ENCODE measurements around the gene CX3CR1. TPM values are rescaled to one million over a fixed set of nuclear protein-coding genes. Genes with fewer than 3 reads are reported as not detected.

The CX3CR1 gene
- total and polyA plus RNA-seq, 9 of the 15 experiments (the other 6 are each of a cell fraction or from before 2014, with no cell fraction given) = 0.03 to 0.21 TPM; not detected in 7

DNA sequence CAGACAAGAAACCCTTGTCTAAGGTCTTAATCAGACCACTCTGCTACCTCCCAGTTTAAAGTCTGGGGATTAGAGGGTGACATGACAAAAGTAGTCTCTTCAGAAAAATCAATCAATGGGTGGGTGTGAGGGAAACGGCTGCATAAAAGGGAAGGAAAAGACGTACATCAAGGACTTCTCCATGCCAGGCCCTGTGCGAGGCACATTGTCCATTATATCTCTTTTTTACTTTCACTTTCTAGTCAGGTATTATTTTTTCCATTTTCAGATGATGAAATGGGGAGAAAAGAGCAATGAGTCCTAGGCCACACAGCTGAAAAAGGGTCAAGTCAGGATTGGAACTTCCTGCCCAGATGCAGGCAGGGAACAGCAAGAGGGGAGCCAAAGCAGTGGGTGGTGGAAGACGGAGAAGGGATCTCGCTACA lies 4.6 kb upstream of the CX3CR1 start (continued):
- TF ChIP-seq, protein P1, sequence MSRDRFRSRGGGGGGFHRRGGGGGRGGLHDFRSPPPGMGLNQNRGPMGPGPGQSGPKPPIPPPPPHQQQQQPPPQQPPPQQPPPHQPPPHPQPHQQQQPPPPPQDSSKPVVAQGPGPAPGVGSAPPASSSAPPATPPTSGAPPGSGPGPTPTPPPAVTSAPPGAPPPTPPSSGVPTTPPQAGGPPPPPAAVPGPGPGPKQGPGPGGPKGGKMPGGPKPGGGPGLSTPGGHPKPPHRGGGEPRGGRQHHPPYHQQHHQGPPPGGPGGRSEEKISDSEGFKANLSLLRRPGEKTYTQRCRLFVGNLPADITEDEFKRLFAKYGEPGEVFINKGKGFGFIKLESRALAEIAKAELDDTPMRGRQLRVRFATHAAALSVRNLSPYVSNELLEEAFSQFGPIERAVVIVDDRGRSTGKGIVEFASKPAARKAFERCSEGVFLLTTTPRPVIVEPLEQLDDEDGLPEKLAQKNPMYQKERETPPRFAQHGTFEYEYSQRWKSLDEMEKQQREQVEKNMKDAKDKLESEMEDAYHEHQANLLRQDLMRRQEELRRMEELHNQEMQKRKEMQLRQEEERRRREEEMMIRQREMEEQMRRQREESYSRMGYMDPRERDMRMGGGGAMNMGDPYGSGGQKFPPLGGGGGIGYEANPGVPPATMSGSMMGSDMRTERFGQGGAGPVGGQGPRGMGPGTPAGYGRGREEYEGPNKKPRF (IDR thresholded peaks at IDR 0.05; ENCODE audit: low read depth, low read length) = no peak
- TF ChIP-seq MXI1 (IDR thresholded peaks at IDR 0.05; ENCODE audit: low read depth, low read length) (no peak), ZNF253 (CRISPR knock-in tag; conservative IDR thresholded peaks at IDR 0.05) (no peak), ZNF217 (CRISPR knock-in tag; IDR thresholded peaks at IDR 0.05) (no peak)
- TF ChIP-seq, protein P2, sequence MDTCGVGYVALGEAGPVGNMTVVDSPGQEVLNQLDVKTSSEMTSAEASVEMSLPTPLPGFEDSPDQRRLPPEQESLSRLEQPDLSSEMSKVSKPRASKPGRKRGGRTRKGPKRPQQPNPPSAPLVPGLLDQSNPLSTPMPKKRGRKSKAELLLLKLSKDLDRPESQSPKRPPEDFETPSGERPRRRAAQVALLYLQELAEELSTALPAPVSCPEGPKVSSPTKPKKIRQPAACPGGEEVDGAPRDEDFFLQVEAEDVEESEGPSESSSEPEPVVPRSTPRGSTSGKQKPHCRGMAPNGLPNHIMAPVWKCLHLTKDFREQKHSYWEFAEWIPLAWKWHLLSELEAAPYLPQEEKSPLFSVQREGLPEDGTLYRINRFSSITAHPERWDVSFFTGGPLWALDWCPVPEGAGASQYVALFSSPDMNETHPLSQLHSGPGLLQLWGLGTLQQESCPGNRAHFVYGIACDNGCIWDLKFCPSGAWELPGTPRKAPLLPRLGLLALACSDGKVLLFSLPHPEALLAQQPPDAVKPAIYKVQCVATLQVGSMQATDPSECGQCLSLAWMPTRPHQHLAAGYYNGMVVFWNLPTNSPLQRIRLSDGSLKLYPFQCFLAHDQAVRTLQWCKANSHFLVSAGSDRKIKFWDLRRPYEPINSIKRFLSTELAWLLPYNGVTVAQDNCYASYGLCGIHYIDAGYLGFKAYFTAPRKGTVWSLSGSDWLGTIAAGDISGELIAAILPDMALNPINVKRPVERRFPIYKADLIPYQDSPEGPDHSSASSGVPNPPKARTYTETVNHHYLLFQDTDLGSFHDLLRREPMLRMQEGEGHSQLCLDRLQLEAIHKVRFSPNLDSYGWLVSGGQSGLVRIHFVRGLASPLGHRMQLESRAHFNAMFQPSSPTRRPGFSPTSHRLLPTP (IDR thresholded peaks at IDR 0.05; ENCODE audit: borderline replicate concordance, extremely low read depth, insufficient read length) = no peak
- TF ChIP-seq, protein P3, sequence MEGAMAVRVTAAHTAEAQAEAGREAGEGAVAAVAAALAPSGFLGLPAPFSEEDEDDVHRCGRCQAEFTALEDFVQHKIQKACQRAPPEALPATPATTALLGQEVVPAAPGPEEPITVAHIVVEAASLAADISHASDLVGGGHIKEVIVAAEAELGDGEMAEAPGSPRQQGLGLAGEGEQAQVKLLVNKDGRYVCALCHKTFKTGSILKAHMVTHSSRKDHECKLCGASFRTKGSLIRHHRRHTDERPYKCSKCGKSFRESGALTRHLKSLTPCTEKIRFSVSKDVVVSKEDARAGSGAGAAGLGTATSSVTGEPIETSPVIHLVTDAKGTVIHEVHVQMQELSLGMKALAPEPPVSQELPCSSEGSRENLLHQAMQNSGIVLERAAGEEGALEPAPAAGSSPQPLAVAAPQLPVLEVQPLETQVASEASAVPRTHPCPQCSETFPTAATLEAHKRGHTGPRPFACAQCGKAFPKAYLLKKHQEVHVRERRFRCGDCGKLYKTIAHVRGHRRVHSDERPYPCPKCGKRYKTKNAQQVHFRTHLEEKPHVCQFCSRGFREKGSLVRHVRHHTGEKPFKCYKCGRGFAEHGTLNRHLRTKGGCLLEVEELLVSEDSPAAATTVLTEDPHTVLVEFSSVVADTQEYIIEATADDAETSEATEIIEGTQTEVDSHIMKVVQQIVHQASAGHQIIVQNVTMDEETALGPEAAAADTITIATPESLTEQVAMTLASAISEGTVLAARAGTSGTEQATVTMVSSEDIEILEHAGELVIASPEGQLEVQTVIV (CRISPR knock-in tag; IDR thresholded peaks at IDR 0.05; ENCODE audit: borderline replicate concordance) = no peak
- TF ChIP-seq, protein P4, sequence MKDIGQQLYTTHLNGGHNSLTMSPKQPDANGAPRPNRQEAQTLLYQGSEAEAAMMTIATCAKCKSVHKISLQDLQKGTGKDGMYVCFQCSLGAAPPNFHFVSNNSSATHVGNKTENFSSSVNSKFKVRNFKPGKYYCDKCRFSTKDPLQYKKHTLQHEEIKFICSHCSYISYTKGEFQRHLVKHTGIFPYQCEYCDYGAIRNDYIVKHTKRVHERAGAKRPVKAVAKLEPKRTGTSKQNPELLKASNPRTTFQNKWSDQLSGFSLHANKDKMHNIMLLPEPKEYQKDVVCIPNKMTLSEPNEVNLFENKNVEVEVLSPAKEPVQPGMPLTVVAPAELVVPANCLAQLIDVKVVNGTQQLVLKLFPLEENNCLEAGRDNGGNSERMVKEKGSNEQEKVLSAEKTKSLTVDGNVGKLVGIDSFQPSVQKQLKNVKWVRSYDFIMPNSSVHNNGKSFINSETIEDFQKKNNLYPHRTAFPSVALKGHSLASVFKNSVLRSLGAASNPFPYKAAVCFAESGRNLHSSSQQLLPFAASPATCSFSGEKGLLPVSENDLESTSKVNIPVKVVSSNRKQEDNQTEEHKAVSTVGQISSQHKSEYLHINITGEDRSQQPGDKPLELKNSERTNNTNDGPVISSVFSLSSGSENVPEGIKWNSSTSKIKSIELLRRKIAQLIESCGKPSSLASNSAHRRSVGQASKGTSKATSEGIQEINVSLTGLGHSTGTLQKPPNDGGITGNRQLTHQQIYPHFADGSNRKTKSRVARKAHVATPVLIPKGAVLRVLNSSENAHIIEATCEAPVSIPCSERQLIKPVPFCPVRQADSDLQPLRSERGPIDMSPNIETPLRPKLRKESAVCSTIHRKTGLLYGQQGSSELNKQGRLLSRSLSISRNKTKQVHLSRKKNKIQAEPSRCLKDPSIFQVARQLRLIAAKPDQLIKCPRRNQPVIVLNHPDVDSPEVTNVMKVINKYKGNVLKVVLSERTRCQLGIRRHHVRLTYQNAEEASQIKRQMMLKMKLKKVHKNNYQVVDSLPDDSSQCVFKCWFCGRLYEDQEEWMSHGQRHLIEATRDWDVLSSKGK (CRISPR knock-in tag; IDR thresholded peaks at IDR 0.05) = no peak
- TF ChIP-seq, protein P5, sequence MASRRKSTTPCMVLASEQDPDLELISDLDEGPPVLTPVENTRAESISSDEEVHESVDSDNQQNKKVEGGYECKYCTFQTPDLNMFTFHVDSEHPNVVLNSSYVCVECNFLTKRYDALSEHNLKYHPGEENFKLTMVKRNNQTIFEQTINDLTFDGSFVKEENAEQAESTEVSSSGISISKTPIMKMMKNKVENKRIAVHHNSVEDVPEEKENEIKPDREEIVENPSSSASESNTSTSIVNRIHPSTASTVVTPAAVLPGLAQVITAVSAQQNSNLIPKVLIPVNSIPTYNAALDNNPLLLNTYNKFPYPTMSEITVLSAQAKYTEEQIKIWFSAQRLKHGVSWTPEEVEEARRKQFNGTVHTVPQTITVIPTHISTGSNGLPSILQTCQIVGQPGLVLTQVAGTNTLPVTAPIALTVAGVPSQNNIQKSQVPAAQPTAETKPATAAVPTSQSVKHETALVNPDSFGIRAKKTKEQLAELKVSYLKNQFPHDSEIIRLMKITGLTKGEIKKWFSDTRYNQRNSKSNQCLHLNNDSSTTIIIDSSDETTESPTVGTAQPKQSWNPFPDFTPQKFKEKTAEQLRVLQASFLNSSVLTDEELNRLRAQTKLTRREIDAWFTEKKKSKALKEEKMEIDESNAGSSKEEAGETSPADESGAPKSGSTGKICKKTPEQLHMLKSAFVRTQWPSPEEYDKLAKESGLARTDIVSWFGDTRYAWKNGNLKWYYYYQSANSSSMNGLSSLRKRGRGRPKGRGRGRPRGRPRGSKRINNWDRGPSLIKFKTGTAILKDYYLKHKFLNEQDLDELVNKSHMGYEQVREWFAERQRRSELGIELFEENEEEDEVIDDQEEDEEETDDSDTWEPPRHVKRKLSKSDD (conservative IDR thresholded peaks at IDR 0.05; ENCODE audit: low read length) = no peak
- TF ChIP-seq, protein P6, sequence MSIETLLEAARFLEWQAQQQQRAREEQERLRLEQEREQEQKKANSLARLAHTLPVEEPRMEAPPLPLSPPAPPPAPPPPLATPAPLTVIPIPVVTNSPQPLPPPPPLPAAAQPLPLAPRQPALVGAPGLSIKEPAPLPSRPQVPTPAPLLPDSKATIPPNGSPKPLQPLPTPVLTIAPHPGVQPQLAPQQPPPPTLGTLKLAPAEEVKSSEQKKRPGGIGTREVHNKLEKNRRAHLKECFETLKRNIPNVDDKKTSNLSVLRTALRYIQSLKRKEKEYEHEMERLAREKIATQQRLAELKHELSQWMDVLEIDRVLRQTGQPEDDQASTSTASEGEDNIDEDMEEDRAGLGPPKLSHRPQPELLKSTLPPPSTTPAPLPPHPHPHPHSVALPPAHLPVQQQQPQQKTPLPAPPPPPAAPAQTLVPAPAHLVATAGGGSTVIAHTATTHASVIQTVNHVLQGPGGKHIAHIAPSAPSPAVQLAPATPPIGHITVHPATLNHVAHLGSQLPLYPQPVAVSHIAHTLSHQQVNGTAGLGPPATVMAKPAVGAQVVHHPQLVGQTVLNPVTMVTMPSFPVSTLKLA (conservative IDR thresholded peaks at IDR 0.05) = no peak
